Measurements from ENCODE around the gene PHYHIPL. TPM values are rescaled to one million over a fixed set of nuclear protein-coding genes. Genes with fewer than 3 reads are reported as not detected.
"Not testable (repeated sequence)": the region's sequence is repeated elsewhere in the genome, so short reads cannot be mapped to it uniquely, and the experiment has no call there.

Gene PHYHIPL
- total and polyA plus RNA-seq, 2 donors (not counting 3 experiments of a cell fraction or from before 2014, with no cell fraction given) = not detected

- H3K4me3 ChIP-seq (replicated peaks in 1 of 3; ENCODE audit: insufficient read depth in 1 of 3, low read depth in 1 of 3, low read length in 3 of 3) = no peak overlapping the region
- no peaks in the 10 kb centered on the region for H3K9me3 ChIP-seq (replicated peaks; ENCODE audit: control insufficient read depth, insufficient read depth, low read length)
- no peaks in the 10 kb centered on the region for H3K27me3 ChIP-seq (ENCODE audit: control insufficient read depth in 2 of 2, insufficient read depth in 2 of 2, low read length in 2 of 2)
- ChIA-PET CTCF (no interaction called here), POLR2A (no interaction called here)
- FAIRE-seq (no peak), DNase-seq (ENCODE audit: low read depth, low spot score) (no peak)
- no TSS peak for BruUV-seq (replicated peaks)
- H4K20me1 ChIP-seq (replicated peaks; ENCODE audit: control insufficient read depth, extremely low read depth, insufficient read depth, low read length) = no peaks in the 10 kb centered on the region
- intact Hi-C loops (cut with micrococcal nuclease) = no loop called here
- dilution Hi-C loops (cut with MboI; ENCODE audit: extremely low pct_ligation_motif_present, low sequenced_read_pairs) = no loop called here
- no peaks in the 10 kb centered on the region for H3K9me1 ChIP-seq (replicated peaks; ENCODE audit: control insufficient read depth, extremely low read depth, insufficient read depth, low read length)
- no peaks in the 10 kb centered on the region for H3K79me2 ChIP-seq (ENCODE audit: control insufficient read depth, insufficient read depth, low read length)
- H3K4me2 ChIP-seq (ENCODE audit: insufficient read depth, low read length) = no peak overlapping the region
- TF ChIP-seq MYC (IDR thresholded peaks at IDR 0.05; ENCODE audit: low read depth, low read length) = no peak
- no peak for TF ChIP-seq EZH2 (IDR thresholded peaks at IDR 0.05; ENCODE audit: borderline replicate concordance, low read depth, low read length, severe bottlenecking)
- TF ChIP-seq POLR2AphosphoS5 (IDR thresholded peaks at IDR 0.05; ENCODE audit: insufficient read depth, low read depth, low read length) = no peak
- no peak for TF ChIP-seq FOS (IDR thresholded peaks at IDR 0.05; ENCODE audit: borderline replicate concordance, insufficient read depth, low read length)
- TF ChIP-seq GATA2 (IDR thresholded peaks at IDR 0.05; ENCODE audit: insufficient read depth, insufficient read length, low read depth, low read length) = no peak
- TF ChIP-seq POLR2A (IDR thresholded peaks at IDR 0.05; ENCODE audit: low read depth, low read length) = no peak
- no peak overlapping the region for H2AFZ ChIP-seq (ENCODE audit: low read depth, low read length)
- H3K36me3 ChIP-seq (ENCODE audit: control insufficient read depth in 2 of 2, extremely low read depth in 1 of 2, insufficient read depth in 2 of 2, low read length in 2 of 2) = no peaks in the 10 kb centered on the region
- H3K4me1 ChIP-seq (ENCODE audit: control insufficient read depth, extremely low read depth, insufficient read depth, low read length) = no peaks in the 10 kb centered on the region
- H3K27ac ChIP-seq (ENCODE audit: insufficient read depth, low read depth, low read length) = no peak overlapping the region
- H3K9ac ChIP-seq (replicated peaks; ENCODE audit: extremely low read depth, insufficient read depth, low read length) = no peak overlapping the region
Measured at GRCh38 chr10:59222788-59223187, 46.3 kb downstream of the PHYHIPL start.

DNA sequence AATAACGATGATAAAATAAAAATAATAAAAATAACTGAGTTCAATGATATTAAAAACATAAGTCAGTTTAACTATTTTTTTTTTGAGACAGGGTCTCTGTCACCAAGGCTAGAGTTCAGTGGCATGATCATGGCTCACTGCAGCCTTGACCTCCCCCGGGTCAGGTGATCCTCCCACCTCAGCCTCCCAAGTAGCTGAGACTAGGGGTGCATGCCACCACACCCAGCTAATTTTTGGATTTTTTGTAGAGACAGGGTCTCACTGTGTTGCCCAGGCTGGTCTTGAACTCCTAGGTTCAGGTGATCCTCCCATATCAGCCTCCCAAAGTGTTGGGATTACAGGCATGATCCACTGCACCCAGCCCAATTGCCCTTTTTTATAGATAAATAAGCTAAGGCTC lies 47.2 kb downstream of the PHYHIPL start:
- H3K4me1 ChIP-seq (ENCODE audit: control insufficient read depth, extremely low read depth, insufficient read depth, low read length); H3K4me2 ChIP-seq (ENCODE audit: insufficient read depth, low read length); H3K79me2 ChIP-seq (ENCODE audit: control insufficient read depth, insufficient read depth, low read length); POLR2A ChIA-PET; FAIRE-seq; intact Hi-C loops (cut with micrococcal nuclease); BruUV-seq (replicated peaks); DNase-seq (ENCODE audit: low read depth, low spot score); H3K4me3 ChIP-seq (replicated peaks in 1 of 3; ENCODE audit: insufficient read depth in 1 of 3, low read depth in 1 of 3, low read length in 3 of 3); H4K20me1 ChIP-seq (replicated peaks; ENCODE audit: control insufficient read depth, extremely low read depth, insufficient read depth, low read length); H3K9ac ChIP-seq (replicated peaks; ENCODE audit: extremely low read depth, insufficient read depth, low read length); H3K27ac ChIP-seq (ENCODE audit: insufficient read depth, low read depth, low read length); H3K9me3 ChIP-seq (replicated peaks; ENCODE audit: control insufficient read depth, insufficient read depth, low read length); H3K9me1 ChIP-seq (replicated peaks; ENCODE audit: control insufficient read depth, extremely low read depth, insufficient read depth, low read length); H3K27me3 ChIP-seq (ENCODE audit: control insufficient read depth in 2 of 2, insufficient read depth in 2 of 2, low read length in 2 of 2); H2AFZ ChIP-seq (ENCODE audit: low read depth, low read length); dilution Hi-C loops (cut with MboI; ENCODE audit: extremely low pct_ligation_motif_present, low sequenced_read_pairs); H3K36me3 ChIP-seq (ENCODE audit: control insufficient read depth in 2 of 2, extremely low read depth in 1 of 2, insufficient read depth in 2 of 2, low read length in 2 of 2): not testable (repeated sequence)
- CTCF ChIA-PET = interaction anchor here (0.6 kb wide), 1 partner anchor 1032 kb away, joined by 3 read pairs; no protein-coding TSS in a partner anchor

Data from endothelial cell of umbilical vein (primary cell).